IPS-NIHi11 (cell line): ENCODE measurements around the gene KLHL29.
"Not testable (repeated sequence)": the region's sequence is repeated elsewhere in the genome, so short reads cannot be mapped to it uniquely, and the experiment has no call there.

Source experiments
- DNase-seq: peaks from one replicate; pipeline ENCODE4 v3.0.0; 2012; ENCODE audit warnings: mixed read lengths, low spot score

Gene KLHL29

GRCh38 chr2:23367760-23368159 lies 17.2 kb upstream of the KLHL29 start:
- DNase-seq, result no peak

- no peak for DNase-seq
Observed at GRCh38 chr2:23373666-23374065, 11.3 kb upstream of the KLHL29 start.

GRCh38 chr2:23375448-23375847 lies 9.5 kb upstream of the KLHL29 start:
- DNase-seq, result peak; percentile 52

- DNase-seq, result no peak
Observed at GRCh38 chr2:23376075-23376474, 8.9 kb upstream of the KLHL29 start.

- DNase-seq, result no peak
Observed at GRCh38 chr2:23376972-23377371, 8.0 kb upstream of the KLHL29 start.

GRCh38 chr2:23377771-23378170 lies 7.2 kb upstream of the KLHL29 start:
- no peak for DNase-seq

GRCh38 chr2:23378496-23378895 lies 6.5 kb upstream of the KLHL29 start:
- DNase-seq, result no peak

GRCh38 chr2:23379220-23379695 lies 5.7 kb upstream of the KLHL29 start:
- no peak for DNase-seq

GRCh38 chr2:23380562-23381065 lies 4.4 kb upstream of the KLHL29 start:
- DNase-seq, result no peak

- DNase-seq, result no peak
Observed at GRCh38 chr2:23381084-23381483, 3.9 kb upstream of the KLHL29 start.

GRCh38 chr2:23381485-23381884 lies 3.5 kb upstream of the KLHL29 start:
- DNase-seq, result no peak

- no peak for DNase-seq
Observed at GRCh38 chr2:23383100-23383499, 1.9 kb upstream of the KLHL29 start.

GRCh38 chr2:23385351-23385747 lies 370 bp downstream of the KLHL29 start:
- peak; percentile 74 for DNase-seq

GRCh38 chr2:23385748-23386338 lies 864 bp downstream of the KLHL29 start:
- peak; percentile 55 for DNase-seq

GRCh38 chr2:23386339-23387220 lies 1.6 kb downstream of the KLHL29 start:
- peak; percentile 58 for DNase-seq

GRCh38 chr2:23387221-23387550 lies 2.2 kb downstream of the KLHL29 start:
- no peak for DNase-seq

- no peak for DNase-seq
Observed at GRCh38 chr2:23387845-23388244, 2.9 kb downstream of the KLHL29 start.

GRCh38 chr2:23388294-23388693 lies 3.3 kb downstream of the KLHL29 start:
- DNase-seq, result no peak

GRCh38 chr2:23388756-23389514 lies 4.0 kb downstream of the KLHL29 start:
- no peak for DNase-seq

- no peak for DNase-seq
Observed at GRCh38 chr2:23390152-23390551, 5.2 kb downstream of the KLHL29 start.

- DNase-seq, result not testable (repeated sequence)
Observed at GRCh38 chr2:23391237-23391736, 6.3 kb downstream of the KLHL29 start.

- DNase-seq, result no peak
Observed at GRCh38 chr2:23393722-23394121, 8.7 kb downstream of the KLHL29 start.
